Measurements from ENCODE around the gene PLEKHH2. TPM values are rescaled to one million over a fixed set of nuclear protein-coding genes. Genes with fewer than 3 reads are reported as not detected.
"Not testable (repeated sequence)": the region's sequence is repeated elsewhere in the genome, so short reads cannot be mapped to it uniquely, and the experiment has no call there.

The PLEKHH2 gene
- total RNA-seq, 4 donors from 2014 or later = 18.9 to 37.4 (median 25.1) TPM

GRCh38 chr2:43725711-43726246 lies 88.7 kb downstream of the PLEKHH2 start:
- no peaks in the 10 kb centered on the region for H3K27me3 ChIP-seq
- no peak for ATAC-seq
- H3K27ac ChIP-seq = no peak overlapping the region
- WGBS, 2 donors (ENCODE audit: low coverage in 1 of 2) = 83 to 100% methylated on average over 1 to 3 of the region's 3 CpGs
- no peak overlapping the region for H3K4me3 ChIP-seq
- peaks cover 0 to 22% of the 10 kb centered on the region in 2 donors for H3K36me3 ChIP-seq
- H3K4me1 ChIP-seq = no peaks in the 10 kb centered on the region
- no peaks in the 10 kb centered on the region for H3K9me3 ChIP-seq
- TF ChIP-seq POLR2AphosphoS5 (IDR thresholded peaks at IDR 0.05) = no peak
- TF ChIP-seq, protein P1, sequence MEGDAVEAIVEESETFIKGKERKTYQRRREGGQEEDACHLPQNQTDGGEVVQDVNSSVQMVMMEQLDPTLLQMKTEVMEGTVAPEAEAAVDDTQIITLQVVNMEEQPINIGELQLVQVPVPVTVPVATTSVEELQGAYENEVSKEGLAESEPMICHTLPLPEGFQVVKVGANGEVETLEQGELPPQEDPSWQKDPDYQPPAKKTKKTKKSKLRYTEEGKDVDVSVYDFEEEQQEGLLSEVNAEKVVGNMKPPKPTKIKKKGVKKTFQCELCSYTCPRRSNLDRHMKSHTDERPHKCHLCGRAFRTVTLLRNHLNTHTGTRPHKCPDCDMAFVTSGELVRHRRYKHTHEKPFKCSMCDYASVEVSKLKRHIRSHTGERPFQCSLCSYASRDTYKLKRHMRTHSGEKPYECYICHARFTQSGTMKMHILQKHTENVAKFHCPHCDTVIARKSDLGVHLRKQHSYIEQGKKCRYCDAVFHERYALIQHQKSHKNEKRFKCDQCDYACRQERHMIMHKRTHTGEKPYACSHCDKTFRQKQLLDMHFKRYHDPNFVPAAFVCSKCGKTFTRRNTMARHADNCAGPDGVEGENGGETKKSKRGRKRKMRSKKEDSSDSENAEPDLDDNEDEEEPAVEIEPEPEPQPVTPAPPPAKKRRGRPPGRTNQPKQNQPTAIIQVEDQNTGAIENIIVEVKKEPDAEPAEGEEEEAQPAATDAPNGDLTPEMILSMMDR (IDR thresholded peaks at IDR 0.05) = no peak
- TF ChIP-seq EP300 (IDR thresholded peaks at IDR 0.05) = no peak
- TF ChIP-seq POLR2A (IDR thresholded peaks at IDR 0.05) = no peak

- H3K27ac ChIP-seq, H3K4me1 ChIP-seq, ATAC-seq, H3K9me3 ChIP-seq, H3K4me3 ChIP-seq, H3K27me3 ChIP-seq: not testable (repeated sequence)
- whole genome bisulfite sequencing, 2 donors (ENCODE audit: low coverage in 1 of 2) = 79% methylated on average over 10 of the region's 14 CpGs; no CpG with 5 or more reads in 1 of the 2 donors
- H3K36me3 ChIP-seq = peaks cover 0 to 19% of the 10 kb centered on the region in 2 donors
These were observed 90.0 kb downstream of the PLEKHH2 start for GRCh38 chr2:43726961-43727633.

DNA sequence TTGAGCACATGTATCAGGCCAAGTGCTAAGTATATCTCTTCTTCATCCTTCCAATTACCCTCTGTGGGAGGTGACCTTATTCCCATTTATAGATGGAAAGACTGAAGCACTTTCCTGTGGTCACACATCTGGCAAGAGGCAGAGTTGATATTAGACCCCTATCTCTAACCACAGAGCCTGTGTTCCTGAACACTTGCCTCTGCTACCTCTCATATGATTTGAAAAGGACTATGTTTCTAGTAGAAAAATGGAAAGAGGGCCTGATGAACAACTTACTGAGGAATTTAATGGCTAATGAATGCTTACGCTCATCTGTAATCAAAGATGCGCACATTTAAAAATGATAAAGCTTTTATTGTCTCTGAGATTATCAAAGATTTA lies 90.6 kb downstream of the PLEKHH2 start:
- Histone ChIP-seq H3K4me3 (no peak overlapping the region), H3K27ac (no peak overlapping the region), H3K9me3 (no peaks in the 10 kb centered on the region), H3K36me3 (peaks cover 0 to 24% of the 10 kb centered on the region in 2 donors), H3K4me1 (no peaks in the 10 kb centered on the region), H3K27me3 (no peaks in the 10 kb centered on the region)
- 93 to 100% methylated on average over 2 of the region's 2 CpGs for WGBS, 2 donors (ENCODE audit: low coverage in 1 of 2)
- ATAC-seq = no peak
- no peak for TF ChIP-seq POLR2A (IDR thresholded peaks at IDR 0.05)
- no peak for TF ChIP-seq POLR2AphosphoS5 (IDR thresholded peaks at IDR 0.05)

DNA sequence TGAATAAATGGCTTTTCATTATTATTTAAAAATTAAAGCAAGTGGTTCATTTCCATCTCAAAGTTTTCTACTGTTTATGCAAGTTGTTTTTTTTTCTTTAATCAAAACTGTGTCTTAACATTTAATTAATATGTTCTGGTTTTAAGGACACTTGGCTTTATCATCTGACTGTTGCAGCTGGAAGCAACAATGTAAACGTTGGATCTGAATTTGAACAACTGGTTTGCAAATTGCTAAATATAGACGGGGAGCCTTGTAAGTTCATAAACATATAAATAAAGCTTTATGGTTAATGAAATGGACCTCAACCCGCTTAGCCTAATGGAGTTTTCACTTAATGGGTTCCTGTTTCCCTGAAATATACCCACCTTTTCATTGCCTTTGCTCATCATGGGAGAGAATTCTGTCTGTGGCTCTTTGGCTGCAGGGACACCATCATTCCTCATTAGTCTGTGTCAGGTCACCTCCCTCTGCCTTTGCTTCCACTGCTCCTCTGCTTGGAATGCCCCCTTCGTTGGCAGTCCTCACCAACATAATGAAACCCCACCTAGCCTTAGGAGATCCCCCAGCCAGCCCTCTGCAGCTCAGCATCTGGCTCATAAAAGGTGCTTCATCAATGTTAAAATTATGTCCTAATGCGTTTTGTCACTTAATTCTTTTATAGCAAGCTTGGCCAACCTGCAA lies 92.6 kb downstream of the PLEKHH2 start:
- H3K9me3 ChIP-seq = no peaks in the 10 kb centered on the region
- WGBS, 2 donors (ENCODE audit: low coverage in 1 of 2) = 41 to 45% methylated on average over 5 of the region's 5 CpGs

DNA sequence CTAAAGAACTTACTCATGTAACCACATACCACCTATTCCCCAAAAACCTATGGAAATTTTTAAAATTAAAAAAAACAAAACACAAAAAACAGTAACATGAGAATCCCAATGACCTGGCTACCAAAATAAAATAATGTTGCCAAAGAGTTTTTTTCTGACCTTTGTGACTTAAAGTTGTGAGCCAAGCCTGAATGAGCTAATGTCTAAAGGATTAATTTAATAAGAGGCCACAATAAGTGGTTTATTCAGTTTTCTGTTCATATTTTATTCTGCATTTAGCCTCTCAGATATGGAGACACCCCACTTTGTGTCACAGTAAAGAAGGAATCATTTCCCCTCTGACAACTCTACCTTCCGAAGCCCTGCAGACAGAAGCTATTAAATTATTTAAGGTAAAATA lies 94.2 kb downstream of the PLEKHH2 start:
- Histone ChIP-seq H3K27me3 (no peaks in the 10 kb centered on the region), H3K27ac (no peak overlapping the region), H3K9me3 (no peaks in the 10 kb centered on the region), H3K36me3 (peaks cover 0 to 30% of the 10 kb centered on the region in 2 donors), H3K4me3 (no peak overlapping the region), H3K4me1 (peaks cover 0 to under 1% (median 0%) of the 10 kb centered on the region in 3 donors)
- no peak for TF ChIP-seq EP300 (IDR thresholded peaks at IDR 0.05)
- TF ChIP-seq, protein P1 (IDR thresholded peaks at IDR 0.05) = no peak
- ATAC-seq = no peak
- WGBS, 2 donors (ENCODE audit: low coverage in 1 of 2) = 72 to 100% methylated on average over 1 of the region's 1 CpG

More for the DNA sequence above, 92.6 kb downstream of the PLEKHH2 start:
- Histone ChIP-seq H3K4me1 (no peaks in the 10 kb centered on the region), H3K27me3 (no peaks in the 10 kb centered on the region), H3K4me3 (no peak overlapping the region), H3K27ac (no peak overlapping the region), H3K36me3 (peaks cover 0 to 30% of the 10 kb centered on the region in 2 donors)
- no peak for ATAC-seq
- no peak for TF ChIP-seq EP300 (IDR thresholded peaks at IDR 0.05)
- TF ChIP-seq, protein P1 (IDR thresholded peaks at IDR 0.05) = no peak
- TF ChIP-seq POLR2A (IDR thresholded peaks at IDR 0.05) = no peak
- TF ChIP-seq POLR2AphosphoS5 (IDR thresholded peaks at IDR 0.05) = no peak

All from gastroesophageal sphincter (tissue), 4 donors.